VCaP (cell line): ENCODE results near the gene RNFT2.
"Not testable (repeated sequence)": the region's sequence is repeated elsewhere in the genome, so short reads cannot be mapped to it uniquely, and the experiment has no call there.

Experiments
- H3K27ac ChIP-seq: fragments of 450-650 bp; 2 replicates; pipeline ENCODE4 v1.5.1; 2017
- TF ChIP-seq, protein P1 (sequence below): fragments of 450-650 bp; conservative IDR thresholded peaks from 2 replicates; pipeline ENCODE4 v1.5.1; 2017; ENCODE audit warnings: mild to moderate bottlenecking, moderate library complexity

The RNFT2 gene

DNA sequence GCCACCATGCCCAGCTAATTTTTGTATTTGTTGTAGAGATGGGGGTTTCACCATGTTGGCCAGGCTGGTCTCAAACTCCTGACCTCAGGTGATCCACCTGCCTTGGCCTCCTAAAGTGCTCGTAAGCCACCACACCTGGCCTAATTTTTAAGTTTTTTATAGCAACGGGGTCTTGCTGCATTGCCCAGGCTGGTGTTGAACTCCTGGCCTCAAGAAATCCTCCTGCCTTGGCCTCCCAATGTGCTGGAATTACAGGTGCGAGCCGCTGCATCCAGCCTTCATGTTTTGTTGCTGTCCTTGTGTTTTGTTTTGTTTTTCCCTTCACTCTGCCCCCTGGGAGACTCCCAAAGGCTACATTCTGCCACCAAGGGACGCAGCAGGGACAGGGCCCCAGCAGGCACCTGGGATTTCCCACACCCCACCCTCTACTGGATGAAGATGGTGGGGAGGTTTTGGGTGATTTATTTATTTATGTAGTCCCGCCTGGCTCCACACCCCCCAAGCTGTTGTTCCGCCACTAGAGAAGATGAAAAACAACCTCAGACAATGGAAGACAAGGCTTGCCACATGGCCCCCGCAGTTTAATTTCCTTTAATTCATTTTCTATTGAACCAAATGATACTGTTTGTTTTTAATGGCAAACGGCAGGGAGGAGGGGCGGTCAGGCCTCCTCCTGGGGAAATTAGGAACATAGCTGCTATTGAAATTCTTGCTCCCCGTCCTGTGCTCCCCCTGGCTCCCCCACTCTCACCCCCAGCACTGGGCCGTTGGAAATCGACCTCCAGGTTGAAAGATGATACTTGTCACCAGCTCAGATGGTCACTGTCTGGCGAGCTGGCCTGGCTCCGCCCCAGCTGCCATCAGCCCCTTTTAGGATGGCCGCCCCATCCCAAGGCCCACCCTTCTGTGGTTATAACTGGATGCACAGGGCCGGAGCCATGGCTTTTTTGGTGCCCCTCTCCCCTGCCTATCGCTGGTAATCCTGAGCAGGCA lies 70.3 kb downstream of the RNFT2 start:
- no peak overlapping the region for H3K27ac ChIP-seq
- TF ChIP-seq, protein P1, sequence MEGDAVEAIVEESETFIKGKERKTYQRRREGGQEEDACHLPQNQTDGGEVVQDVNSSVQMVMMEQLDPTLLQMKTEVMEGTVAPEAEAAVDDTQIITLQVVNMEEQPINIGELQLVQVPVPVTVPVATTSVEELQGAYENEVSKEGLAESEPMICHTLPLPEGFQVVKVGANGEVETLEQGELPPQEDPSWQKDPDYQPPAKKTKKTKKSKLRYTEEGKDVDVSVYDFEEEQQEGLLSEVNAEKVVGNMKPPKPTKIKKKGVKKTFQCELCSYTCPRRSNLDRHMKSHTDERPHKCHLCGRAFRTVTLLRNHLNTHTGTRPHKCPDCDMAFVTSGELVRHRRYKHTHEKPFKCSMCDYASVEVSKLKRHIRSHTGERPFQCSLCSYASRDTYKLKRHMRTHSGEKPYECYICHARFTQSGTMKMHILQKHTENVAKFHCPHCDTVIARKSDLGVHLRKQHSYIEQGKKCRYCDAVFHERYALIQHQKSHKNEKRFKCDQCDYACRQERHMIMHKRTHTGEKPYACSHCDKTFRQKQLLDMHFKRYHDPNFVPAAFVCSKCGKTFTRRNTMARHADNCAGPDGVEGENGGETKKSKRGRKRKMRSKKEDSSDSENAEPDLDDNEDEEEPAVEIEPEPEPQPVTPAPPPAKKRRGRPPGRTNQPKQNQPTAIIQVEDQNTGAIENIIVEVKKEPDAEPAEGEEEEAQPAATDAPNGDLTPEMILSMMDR = no peak

DNA sequence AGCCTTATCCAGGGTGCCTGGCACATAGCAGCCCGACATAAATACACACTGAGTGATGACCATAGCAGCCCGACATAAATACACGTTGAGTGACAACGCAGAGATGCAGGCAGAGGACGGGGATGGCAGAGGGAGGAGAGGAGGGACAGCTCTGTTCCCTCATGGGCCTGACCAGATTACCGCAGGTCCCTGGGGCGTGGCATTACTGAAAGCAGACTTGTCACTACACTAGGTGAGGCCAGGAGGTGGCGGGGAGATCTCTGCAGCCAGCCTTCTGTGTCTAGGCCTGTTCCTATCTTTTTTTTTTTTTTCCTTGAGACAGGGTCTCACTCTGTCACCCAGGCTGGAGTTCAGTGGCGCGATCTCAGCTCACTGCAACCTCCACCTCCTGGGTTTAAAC lies 74.1 kb downstream of the RNFT2 start:
- H3K27ac ChIP-seq = no peak overlapping the region
- TF ChIP-seq, protein P1 = no peak

DNA sequence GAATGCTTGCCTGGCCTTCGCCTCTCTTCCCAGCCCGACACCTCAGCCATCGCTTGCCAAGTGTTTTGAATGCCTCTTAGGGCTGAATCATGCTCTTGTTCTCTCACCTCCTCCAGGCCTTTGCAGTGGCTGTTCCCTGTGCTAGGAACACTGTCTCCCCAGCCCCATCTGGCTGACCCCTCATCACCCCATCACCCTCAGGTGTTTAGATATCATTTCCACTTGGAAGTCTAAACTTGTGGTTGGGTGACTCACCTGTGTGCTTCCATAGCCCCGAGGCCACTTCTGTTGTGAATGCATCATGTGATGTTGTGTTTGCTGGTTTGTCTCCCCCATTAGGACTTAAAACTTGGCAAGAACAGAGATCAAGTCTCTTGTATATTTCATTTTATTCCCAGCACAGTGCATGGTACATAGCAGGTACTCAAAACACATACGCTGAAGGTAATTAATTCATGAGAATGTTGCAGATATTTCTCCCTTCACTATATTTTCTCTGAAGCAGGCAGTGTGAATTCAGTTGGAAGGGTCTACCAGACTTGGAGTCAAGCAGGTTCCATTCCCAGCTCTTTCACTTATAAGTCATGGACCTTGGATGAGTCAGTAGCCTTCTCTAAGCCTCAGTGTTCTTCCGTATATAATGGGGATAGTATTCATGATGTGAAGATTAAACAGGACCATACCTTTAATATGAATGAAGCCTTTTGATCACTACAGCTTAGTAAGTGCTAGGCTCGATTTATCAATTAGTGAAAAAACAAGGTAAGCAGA lies 75.3 kb downstream of the RNFT2 start:
- H3K27ac ChIP-seq = no peak overlapping the region
- TF ChIP-seq, protein P1 = no peak

DNA sequence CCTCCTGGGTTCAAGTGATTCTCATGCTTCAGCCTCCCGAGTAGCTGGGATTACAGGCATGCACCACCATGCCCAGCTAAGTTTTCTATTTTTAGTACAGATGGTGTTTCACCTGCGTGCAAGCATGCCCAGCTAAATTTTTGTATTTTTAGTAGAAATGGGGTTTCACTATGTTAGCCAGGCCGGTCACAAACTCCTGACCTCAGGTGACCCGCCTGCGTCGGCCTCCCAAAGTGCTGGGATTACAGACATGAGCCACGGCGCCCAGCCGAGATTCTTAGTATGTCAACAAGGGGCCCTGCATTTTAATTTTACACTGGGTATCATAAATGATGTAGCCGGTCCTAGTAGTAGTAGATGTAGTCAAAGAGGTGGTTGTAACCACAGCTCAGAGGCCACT lies 76.7 kb downstream of the RNFT2 start:
- not testable (repeated sequence) for H3K27ac ChIP-seq

DNA sequence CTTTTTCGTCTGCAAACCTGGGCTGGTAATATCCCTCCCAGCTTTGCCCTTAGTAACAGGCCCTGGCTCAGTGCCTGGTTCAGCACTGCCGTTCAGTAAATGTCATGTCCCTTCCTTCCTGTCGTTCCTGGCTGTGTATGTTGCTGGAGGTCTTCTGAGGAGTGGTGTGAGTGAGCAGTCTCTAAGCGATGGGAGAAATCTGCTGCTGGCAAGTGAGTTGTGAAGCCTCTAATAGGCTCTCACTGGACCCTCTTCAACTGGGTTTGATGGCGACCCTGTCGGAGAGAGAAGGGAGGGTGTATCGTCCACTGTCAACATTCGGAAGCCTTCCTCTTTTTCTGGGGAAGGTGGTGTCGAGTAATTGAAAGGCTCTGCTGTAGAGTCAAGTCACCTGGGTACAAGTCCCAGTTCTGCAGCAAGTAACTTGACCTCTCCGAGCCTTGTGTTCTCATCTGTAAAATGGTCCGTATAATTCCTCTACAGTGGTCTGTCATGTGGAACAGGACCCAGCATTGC lies 80.3 kb downstream of the RNFT2 start:
- TF ChIP-seq, protein P1 = no peak
- peak overlapping the region; percentile 94 for H3K27ac ChIP-seq

DNA sequence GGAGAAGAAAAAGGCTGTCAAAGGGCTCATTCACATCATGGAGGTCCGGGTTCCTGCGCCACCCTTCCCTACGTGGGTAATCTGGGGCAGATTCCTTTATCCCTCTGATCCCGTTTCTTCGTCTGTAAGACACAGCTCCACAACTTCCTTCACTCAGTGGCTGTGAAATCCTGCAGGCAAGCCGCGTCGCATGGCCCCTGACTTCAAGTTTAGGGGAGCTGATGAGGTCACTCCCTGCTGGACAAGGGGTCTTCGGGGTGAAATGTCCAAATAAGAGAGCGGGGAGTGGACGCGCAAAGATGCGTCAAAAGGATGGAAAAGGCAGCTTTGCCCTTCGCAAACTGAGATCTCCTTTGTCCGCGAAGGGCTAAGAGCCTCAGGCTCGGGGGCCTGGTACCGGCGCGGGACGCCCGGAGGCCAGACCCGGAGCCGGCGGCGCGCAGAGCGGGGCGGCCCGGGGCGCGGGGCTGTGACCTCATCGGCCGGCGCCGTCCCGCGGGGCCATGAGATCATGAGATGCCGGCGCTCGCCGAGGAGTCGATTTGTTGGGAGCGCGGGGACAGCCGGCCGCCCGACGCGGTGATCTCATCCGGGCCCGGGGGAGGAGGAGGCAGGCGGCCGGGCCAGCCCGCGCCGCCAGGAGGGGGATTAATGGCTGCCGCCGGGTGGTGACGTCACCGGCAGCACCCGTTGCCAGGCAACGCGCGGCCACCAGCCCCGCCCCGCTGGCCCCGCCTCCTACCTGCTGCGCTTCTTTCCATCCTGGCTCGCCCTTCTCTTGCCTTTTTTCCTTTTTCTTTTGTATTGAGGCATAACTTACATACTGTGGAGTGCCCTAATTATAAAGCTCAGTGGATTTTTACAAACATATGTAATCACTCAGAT lies 81.1 kb downstream of the RNFT2 start:
- H3K27ac ChIP-seq = peak overlapping the region; percentile 94
- TF ChIP-seq, protein P1 = no peak

DNA sequence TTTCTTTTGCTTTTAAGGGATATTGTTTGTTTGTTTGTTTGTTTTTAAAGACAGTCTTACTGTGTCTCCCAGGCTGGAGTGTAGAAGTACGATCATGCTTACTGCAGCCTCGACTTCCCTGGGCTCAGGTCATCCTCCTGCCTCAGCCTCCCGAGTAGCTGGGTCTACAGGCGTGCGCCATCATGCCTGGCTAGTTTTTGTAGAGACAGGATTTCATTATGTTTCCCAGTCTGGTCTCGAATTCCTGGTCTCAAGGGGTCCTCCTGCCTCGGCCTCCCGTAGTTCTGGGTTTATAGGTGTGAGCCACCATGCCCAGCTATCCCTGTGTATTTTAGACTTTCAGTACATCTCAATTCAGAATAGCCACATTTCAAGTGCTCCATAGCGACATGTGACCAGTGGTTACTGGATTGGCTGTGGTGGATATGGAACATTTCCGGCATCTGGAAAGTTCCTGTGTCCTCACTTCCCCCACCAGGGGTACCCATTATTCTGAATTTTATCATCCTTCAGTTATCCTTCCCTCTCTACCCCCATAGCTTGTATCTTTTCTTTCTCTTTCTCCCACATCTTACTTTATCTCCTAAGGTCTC lies 82.0 kb downstream of the RNFT2 start:
- H3K27ac ChIP-seq = peak overlapping the region; percentile 94
- TF ChIP-seq, protein P1 = no peak
